22Rv1 (cell line): Measurements from ENCODE around the gene TEDC1.

Experiments used
- CTCF ChIP-seq: fragments of 450-650 bp; IDR thresholded peaks from 2 replicates; pipeline ENCODE4 v1.5.1; 2017; ENCODE audit warnings: mild to moderate bottlenecking
- ZFX ChIP-seq: fragments of 450-650 bp; IDR thresholded peaks from 2 replicates; pipeline ENCODE4 v1.6.1; 2017; ENCODE audit warnings: antibody characterized with exemption, borderline replicate concordance

GRCh38 chr14:105527826-105528585 lies 37.0 kb downstream of the TEDC1 start:
- TF ChIP-seq CTCF: peak; percentile 92
- no peak for TF ChIP-seq ZFX
